Stomach (tissue), 9 donors: ENCODE measurements around the gene NOXO1. TPM values are rescaled to one million over a fixed set of nuclear protein-coding genes. Genes with fewer than 3 reads are reported as not detected.

ENCODE experiments used
- DNase-seq, 2 donors: peaks; one replicate each; pipeline versions ENCODE4 v3.0.0 to v3.0.0-alpha.2; 2013 to 2019
- H3K27ac ChIP-seq, 5 donors: fragments of 200-600 bp in 4 of 5; sonication (generic) in 4 of 5; one replicate each; pipeline ENCODE4 v1.5.1; 2013 to 2019; ENCODE audit warnings: mild to moderate bottlenecking in 1 of 5, moderate library complexity in 1 of 5
- H3K27me3 ChIP-seq, 3 donors: fragments of 200-600 bp; sonication (generic); one replicate each; pipeline ENCODE4 v1.5.1; 2017 to 2019; ENCODE audit warnings: mixed run types in 1 of 3
- H3K36me3 ChIP-seq, 4 donors: fragments of 200-600 bp; sonication (generic); 1 replicate in 3 of 4; 2 replicates in 1 of 4; pipeline ENCODE4 v1.5.1; 2016 to 2019
- H3K4me1 ChIP-seq, 4 donors: fragments of 200-600 bp; sonication (generic); one replicate each; pipeline ENCODE4 v1.5.1; 2016 to 2019
- H3K4me3 ChIP-seq, 4 donors: fragments of 200-600 bp; sonication (generic) in 3 of 4; one replicate each; pipeline ENCODE4 v1.5.1; 2016 to 2019; ENCODE audit warnings: mild to moderate bottlenecking in 1 of 4
- H3K9me3 ChIP-seq, 4 donors: fragments of 200-600 bp; sonication (generic); one replicate each; pipeline ENCODE4 v1.5.1; 2016 to 2019
- EP300 ChIP-seq: sonication (generic); formaldehyde crosslinking; IDR thresholded peaks from one replicate; pipeline ENCODE4 v1.6.1; 2017; ENCODE audit warnings: antibody characterized with exemption
- POLR2A ChIP-seq, 4 donors: fragments of 450-650 bp; IDR thresholded peaks; one replicate each; pipeline ENCODE4 v1.6.1; 2016; ENCODE audit warnings: antibody characterized with exemption in 4 of 4, control low read depth in 2 of 4, mild to moderate bottlenecking in 1 of 4, moderate library complexity in 1 of 4
- POLR2AphosphoS5 ChIP-seq, 3 donors: sonication (generic); formaldehyde crosslinking; IDR thresholded peaks; one replicate each; pipeline ENCODE4 v1.6.1; 2016; ENCODE audit warnings: antibody characterized with exemption in 3 of 3
- WGBS, 5 donors: extraction: QIAGEN DNeasy Blood & Tissue Kit in 3 of 5; methylation state at CpG; one replicate each; pipeline versions ENCODE4 v1.1.5 to v1.1.7; 2013 to 2018; 5-methylcytosine and 5-hydroxymethylcytosine counted together
- intact Hi-C: fragments of 100-400 bp; cut with DNase I; formaldehyde crosslinking; loops from one replicate; pipeline ENCODE4 v1.15.1; 2023; ENCODE audit warnings: low total_unique reads
- polyA plus RNA-seq, 3 donors: library from polyadenylated mRNA; stranded (reverse); fragments of 200-250 nt; gene quantifications; one replicate each; pipeline ENCODE4 v1.2.3, GENCODE V29; 2013
- total RNA-seq, 5 donors: library from RNA; depleted of rRNA; stranded (reverse); fragments of >200 nt; gene quantifications; one replicate each; pipeline versions ENCODE4 v1.1.0 to v1.2.3, GENCODE V29; 2014 to 2016
- TF ChIP-seq, protein P1 (sequence below), 7 experiments: fragments of 450-650 bp in 4 of 7; fragments of 200-600 bp in 3 of 7; sonication (generic) in 3 of 7; IDR thresholded peaks; one replicate each; pipeline ENCODE4 v1.5.1; 2016 to 2019; ENCODE audit warnings: antibody characterized with exemption in 7 of 7, control low read depth in 2 of 7, mild to moderate bottlenecking in 1 of 7
- donor health status: healthy with polysubstance abuse.
- donor health status: Bipolar disorder and iron deficiency.
- donor health status: healthy.

NOXO1 gene
- total and polyA plus RNA-seq, 8 donors, result 1.2 to 58.2 (median 3.0) TPM; not detected in 4

DNA sequence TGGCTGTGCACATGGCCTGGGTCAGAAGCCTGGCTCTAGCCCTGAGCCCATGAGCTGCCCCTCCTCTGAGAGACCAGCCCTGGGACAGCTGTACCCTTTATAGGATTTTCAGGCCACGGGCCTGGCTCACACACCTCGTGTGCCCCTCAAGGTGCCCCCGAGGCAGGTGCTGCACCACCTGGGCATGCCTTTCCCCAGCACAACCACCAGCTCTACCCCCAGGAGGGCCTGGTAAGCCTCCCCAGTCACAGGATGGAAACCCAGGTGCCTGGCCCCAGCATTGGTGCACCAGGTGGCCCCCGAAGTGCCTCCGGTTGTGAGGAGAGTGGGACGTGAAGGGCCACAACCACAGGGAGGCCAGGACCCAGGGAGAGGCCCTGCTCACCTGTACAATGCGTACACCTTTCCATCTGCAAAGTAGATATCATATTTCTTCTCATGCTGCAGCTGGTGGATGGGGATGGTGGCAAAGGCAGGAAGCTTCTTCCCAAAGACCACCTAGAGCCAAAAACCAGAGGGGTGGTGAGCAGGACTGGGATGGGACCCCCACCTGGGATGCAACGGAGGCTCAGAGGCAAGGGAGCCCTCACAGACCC, 22.1 kb upstream of the NOXO1 start:
- peak overlapping the region in 1 of 5 donors; percentile 64 for H3K27ac ChIP-seq

DNA sequence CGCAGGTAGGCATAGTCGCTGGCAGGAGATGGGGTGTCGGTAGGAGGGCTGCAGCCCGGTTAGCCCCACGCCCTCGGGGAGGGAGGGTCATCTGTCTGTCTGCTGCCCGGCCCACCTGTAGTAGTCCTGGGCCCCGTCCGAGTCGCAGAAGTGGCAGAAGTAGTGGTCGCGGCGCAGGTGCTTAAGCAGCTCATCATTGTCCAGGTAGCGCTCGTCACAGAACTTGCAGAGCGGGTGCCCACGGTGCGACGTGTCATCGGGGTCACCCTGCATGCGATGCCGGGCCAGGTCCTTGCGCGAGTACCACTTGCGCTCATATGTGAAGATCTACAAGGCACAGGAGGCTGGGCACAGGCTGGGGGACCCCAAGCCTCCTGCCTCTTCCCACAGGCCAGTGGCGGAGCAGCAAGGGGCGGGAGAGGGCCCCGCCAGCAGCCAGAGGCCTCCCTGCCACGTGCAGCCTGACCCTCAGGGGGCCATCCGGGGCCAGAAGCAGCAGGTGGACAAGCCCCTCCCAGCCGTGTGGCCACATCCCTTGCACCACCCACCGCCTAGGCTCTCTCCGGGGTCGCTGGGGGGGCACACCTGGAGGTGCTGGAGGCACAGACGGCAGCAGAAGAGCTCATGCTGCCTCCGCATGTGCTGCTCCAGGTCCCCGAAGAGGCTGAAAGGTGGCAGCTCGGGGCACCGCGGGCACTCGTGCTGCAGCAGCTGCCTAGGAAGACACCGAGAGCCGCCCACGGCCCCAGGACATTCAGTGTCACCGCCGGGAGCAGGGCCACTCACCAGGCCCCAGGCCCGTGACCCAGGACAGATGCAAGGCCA, 21.3 kb upstream of the NOXO1 start:
- DNase-seq, result no peak
- Histone ChIP-seq H3K27ac (no peak overlapping the region), H3K9me3 (no peaks in the 10 kb centered on the region), H3K27me3 (no peaks in the 10 kb centered on the region), H3K4me3 (no peak overlapping the region), H3K4me1 (peaks cover 38 to 48% (median 43%) of the 10 kb centered on the region in 4 donors), H3K36me3 (peaks cover 52 to 72% (median 67%) of the 10 kb centered on the region in 4 donors)
- intact Hi-C loops, result no loop called here
- no peak for TF ChIP-seq POLR2AphosphoS5 (IDR thresholded peaks at IDR 0.05)
- TF ChIP-seq EP300, result no peak
- TF ChIP-seq POLR2A (IDR thresholded peaks at IDR 0.05), result no peak
- TF ChIP-seq, protein P1, sequence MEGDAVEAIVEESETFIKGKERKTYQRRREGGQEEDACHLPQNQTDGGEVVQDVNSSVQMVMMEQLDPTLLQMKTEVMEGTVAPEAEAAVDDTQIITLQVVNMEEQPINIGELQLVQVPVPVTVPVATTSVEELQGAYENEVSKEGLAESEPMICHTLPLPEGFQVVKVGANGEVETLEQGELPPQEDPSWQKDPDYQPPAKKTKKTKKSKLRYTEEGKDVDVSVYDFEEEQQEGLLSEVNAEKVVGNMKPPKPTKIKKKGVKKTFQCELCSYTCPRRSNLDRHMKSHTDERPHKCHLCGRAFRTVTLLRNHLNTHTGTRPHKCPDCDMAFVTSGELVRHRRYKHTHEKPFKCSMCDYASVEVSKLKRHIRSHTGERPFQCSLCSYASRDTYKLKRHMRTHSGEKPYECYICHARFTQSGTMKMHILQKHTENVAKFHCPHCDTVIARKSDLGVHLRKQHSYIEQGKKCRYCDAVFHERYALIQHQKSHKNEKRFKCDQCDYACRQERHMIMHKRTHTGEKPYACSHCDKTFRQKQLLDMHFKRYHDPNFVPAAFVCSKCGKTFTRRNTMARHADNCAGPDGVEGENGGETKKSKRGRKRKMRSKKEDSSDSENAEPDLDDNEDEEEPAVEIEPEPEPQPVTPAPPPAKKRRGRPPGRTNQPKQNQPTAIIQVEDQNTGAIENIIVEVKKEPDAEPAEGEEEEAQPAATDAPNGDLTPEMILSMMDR (IDR thresholded peaks at IDR 0.05), result no peak
- 88 to 95% (median 94%) methylated on average over 31 to 47 of the region's 47 CpGs for WGBS, 5 donors

More for the DNA sequence above, 22.1 kb upstream of the NOXO1 start:
- intact Hi-C loops, result no loop called here
- no peak for TF ChIP-seq EP300
- TF ChIP-seq POLR2AphosphoS5 (IDR thresholded peaks at IDR 0.05), result no peak
- no peak for TF ChIP-seq POLR2A (IDR thresholded peaks at IDR 0.05)
- TF ChIP-seq, protein P1 (IDR thresholded peaks at IDR 0.05), result no peak
- DNase-seq, result no peak
- H3K36me3 ChIP-seq, result peaks cover 45 to 67% (median 61%) of the 10 kb centered on the region in 4 donors
- H3K9me3 ChIP-seq, result no peaks in the 10 kb centered on the region
- 81 to 100% (median 83%) methylated on average over 2 to 8 of the region's 8 CpGs for WGBS, 5 donors
- no peak overlapping the region for H3K4me3 ChIP-seq
- peaks cover 45 to 55% (median 50%) of the 10 kb centered on the region in 4 donors for H3K4me1 ChIP-seq
- H3K27me3 ChIP-seq, result no peaks in the 10 kb centered on the region

DNA sequence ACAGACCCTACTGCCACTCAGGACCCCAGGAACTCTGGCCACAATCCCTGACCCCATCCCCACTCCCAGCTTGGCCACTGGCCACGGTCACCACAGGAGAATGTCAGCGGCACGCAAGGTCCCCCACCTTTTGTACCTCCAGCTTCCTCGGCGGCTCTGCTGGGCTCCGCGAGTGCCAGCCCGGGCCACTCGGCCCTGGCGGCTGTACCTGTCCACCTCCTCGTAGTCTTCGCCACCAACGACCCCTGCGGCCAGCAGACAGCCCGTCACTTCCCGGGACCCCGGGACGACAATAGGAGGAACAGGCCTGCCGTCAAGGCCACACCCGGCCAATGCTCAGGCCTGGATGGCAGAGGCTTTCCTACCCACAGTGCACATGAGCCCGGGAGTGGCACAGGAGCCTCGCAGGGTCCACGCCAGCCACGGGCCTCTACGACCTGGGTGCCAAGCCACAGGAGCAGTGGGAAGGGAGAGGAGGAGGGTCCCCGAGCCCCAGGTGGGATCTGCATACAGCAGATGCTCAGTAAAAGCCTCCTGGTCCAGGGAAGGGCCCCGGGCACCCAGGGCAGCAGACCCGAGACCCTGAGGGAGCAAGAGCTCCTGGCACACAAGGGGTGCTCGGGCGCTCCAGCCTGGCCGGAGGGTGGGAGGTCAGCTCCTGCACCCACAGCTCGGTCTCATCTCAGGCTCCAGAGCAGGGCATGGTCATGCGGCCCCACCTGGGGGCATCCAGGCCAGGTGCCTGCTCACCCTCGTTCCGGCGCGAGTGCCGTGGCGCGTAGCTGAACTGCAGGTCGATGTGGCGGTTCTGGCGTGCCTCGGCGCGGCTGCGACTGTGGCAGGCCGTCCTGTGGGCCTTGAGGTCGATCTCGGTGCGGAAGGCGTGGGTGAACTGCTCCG, 20.4 kb upstream of the NOXO1 start:
- Histone ChIP-seq H3K27me3 (no peaks in the 10 kb centered on the region), H3K4me1 (peaks cover 29 to 39% (median 35%) of the 10 kb centered on the region in 4 donors), H3K36me3 (peaks cover 52 to 81% (median 76%) of the 10 kb centered on the region in 4 donors), H3K27ac (no peak overlapping the region), H3K4me3 (no peak overlapping the region), H3K9me3 (no peaks in the 10 kb centered on the region)
- WGBS, 5 donors, result 94 to 97% (median 95%) methylated on average over 45 to 53 of the region's 53 CpGs
- DNase-seq, result no peak
- intact Hi-C loops, result no loop called here
- TF ChIP-seq EP300 (no peak), POLR2A (IDR thresholded peaks at IDR 0.05) (no peak), POLR2AphosphoS5 (IDR thresholded peaks at IDR 0.05) (no peak)
- TF ChIP-seq, protein P1 (IDR thresholded peaks at IDR 0.05), result no peak

DNA sequence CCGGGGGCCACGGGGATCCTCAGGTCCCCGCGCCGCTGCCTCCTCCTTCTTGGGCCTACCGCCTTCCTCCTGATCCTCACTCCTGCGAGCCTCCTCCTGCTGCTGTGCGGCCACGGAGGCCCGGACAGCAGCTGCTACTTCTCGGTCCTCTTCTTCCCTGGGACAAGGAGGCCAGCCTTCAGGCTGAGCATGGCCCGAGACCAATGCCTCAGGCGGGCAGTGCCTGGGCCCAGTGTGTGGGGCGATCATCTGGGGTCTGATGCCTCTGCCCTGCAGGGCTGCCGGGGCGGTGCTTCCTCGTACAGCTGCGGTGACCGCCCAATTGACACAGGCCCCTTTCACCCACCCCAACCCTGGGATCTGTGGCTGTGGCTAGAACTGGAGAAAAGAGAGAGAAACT, 19.8 kb upstream of the NOXO1 start:
- no peak for DNase-seq
- H3K9me3 ChIP-seq, result no peaks in the 10 kb centered on the region
- H3K36me3 ChIP-seq, result peaks cover 52 to 83% (median 76%) of the 10 kb centered on the region in 4 donors
- TF ChIP-seq EP300 (no peak), POLR2AphosphoS5 (IDR thresholded peaks at IDR 0.05) (no peak), POLR2A (IDR thresholded peaks at IDR 0.05) (no peak)
- TF ChIP-seq, protein P1 (IDR thresholded peaks at IDR 0.05), result no peak
- intact Hi-C loops, result no loop called here
- no peak overlapping the region for H3K4me3 ChIP-seq
- no peaks in the 10 kb centered on the region for H3K27me3 ChIP-seq
- 95 to 98% (median 96%) methylated on average over 13 to 19 of the region's 19 CpGs for WGBS, 5 donors
- H3K27ac ChIP-seq, result no peak overlapping the region
- H3K4me1 ChIP-seq, result peaks cover 22 to 32% (median 30%) of the 10 kb centered on the region in 4 donors
